Left renal pelvis (tissue), 4 donors: ENCODE results near the gene ADAMTS2. TPM values are rescaled to one million over a fixed set of nuclear protein-coding genes. Genes with fewer than 3 reads are reported as not detected.

Source experiments
- DNase-seq, 4 donors: peaks; one replicate each; pipeline ENCODE4 v3.0.0-alpha.2; 2013; ENCODE audit warnings: low read depth in 4 of 4, low spot score in 3 of 4
- polyA plus RNA-seq, 4 donors: library from polyadenylated mRNA; unstranded; fragments of 120-200 nt; gene quantifications; one replicate each; pipeline ENCODE4 v1.2.1, GENCODE V29; 2013; ENCODE audit not compliant: insufficient read length in 4 of 4

ADAMTS2 gene
- polyA plus RNA-seq, 4 donors = 9.8 to 78.6 (median 14.0) TPM

- DNase-seq = no peak
These were observed 137.1 kb downstream of the ADAMTS2 start for GRCh38 chr5:179207920-179208705.

- DNase-seq = no peak
These were observed 137.8 kb downstream of the ADAMTS2 start for GRCh38 chr5:179207470-179207869.

GRCh38 chr5:179206366-179206765 is 138.9 kb downstream of the ADAMTS2 start:
- no peak for DNase-seq

- no peak for DNase-seq
These were observed 140.0 kb downstream of the ADAMTS2 start for GRCh38 chr5:179205277-179205676.

- no peak for DNase-seq
These were observed 140.7 kb downstream of the ADAMTS2 start for GRCh38 chr5:179204572-179204971.

- no peak for DNase-seq
These were observed 142.0 kb downstream of the ADAMTS2 start for GRCh38 chr5:179203248-179203647.

- DNase-seq = no peak
These were observed 143.3 kb downstream of the ADAMTS2 start for GRCh38 chr5:179201986-179202385.

GRCh38 chr5:179199246-179199645 is 146.0 kb downstream of the ADAMTS2 start:
- DNase-seq = no peak

- DNase-seq = no peak
These were observed 146.4 kb downstream of the ADAMTS2 start for GRCh38 chr5:179198825-179199224.

GRCh38 chr5:179196405-179197079 is 148.7 kb downstream of the ADAMTS2 start:
- no peak for DNase-seq

GRCh38 chr5:179195561-179196404 is 149.5 kb downstream of the ADAMTS2 start:
- DNase-seq = no peak

- no peak for DNase-seq
These were observed 150.3 kb downstream of the ADAMTS2 start for GRCh38 chr5:179194941-179195381.

GRCh38 chr5:179194201-179194910 is 150.9 kb downstream of the ADAMTS2 start:
- no peak for DNase-seq

GRCh38 chr5:179193746-179194145 is 151.5 kb downstream of the ADAMTS2 start:
- no peak for DNase-seq

GRCh38 chr5:179192891-179193470 is 152.3 kb downstream of the ADAMTS2 start:
- no peak for DNase-seq

GRCh38 chr5:179192185-179192890 is 152.9 kb downstream of the ADAMTS2 start:
- DNase-seq = no peak

- no peak for DNase-seq
These were observed 153.6 kb downstream of the ADAMTS2 start for GRCh38 chr5:179191506-179192184.

- no peak for DNase-seq
These were observed 154.3 kb downstream of the ADAMTS2 start for GRCh38 chr5:179190851-179191505.
